ENCODE results near the gene BHLHA15.

Gene BHLHA15

GRCh38 chr7:98251601-98252424, 40.6 kb downstream of the BHLHA15 start, which contains the start of gene TECPR1:
Gene TECPR1 (minus strand): TSS chr7:98252232. CDS start chr7:98246146, 6,086 bp downstream.
- H3K27ac Mint-ChIP-seq = peak within 1 kb of the TSS; percentile 97

GRCh38 chr7:98252425-98253054, 41.3 kb downstream of the BHLHA15 start:
- Mint-ChIP-seq H3K4me1 (ENCODE audit: low read depth) (peaks cover 60% of the 10 kb centered on the region), H3K36me3 (ENCODE audit: low read depth) (peaks cover 56% of the 10 kb centered on the region), H3K4me3 (peak overlapping the region; percentile 98), H3K27ac (peak overlapping the region; percentile 97), H3K9me3 (no peaks in the 10 kb centered on the region), H3K27me3 (no peaks in the 10 kb centered on the region)
- no peak for DNase-seq

More at GRCh38 chr7:98251601-98252424, 40.6 kb downstream of the BHLHA15 start, which contains the start of gene TECPR1:
- Mint-ChIP-seq H3K4me1 (ENCODE audit: low read depth) (peaks cover 64% of the 10 kb centered on the region), H3K9me3 (no peaks in the 10 kb centered on the region), H3K27me3 (no peaks in the 10 kb centered on the region), H3K4me3 (peak within 1 kb of the TSS; percentile 98), H3K36me3 (ENCODE audit: low read depth) (peaks cover 53% of the 10 kb centered on the region)
- DNase-seq = peak; percentile 92

GRCh38 chr7:98254516-98254915, 43.3 kb downstream of the BHLHA15 start:
- no peak for DNase-seq
- H3K36me3 Mint-ChIP-seq (ENCODE audit: low read depth) = peaks cover 56% of the 10 kb centered on the region
- peak overlapping the region; percentile 87 for H3K27ac Mint-ChIP-seq
- H3K4me3 Mint-ChIP-seq = no peak overlapping the region
- H3K9me3 Mint-ChIP-seq = no peaks in the 10 kb centered on the region
- H3K4me1 Mint-ChIP-seq (ENCODE audit: low read depth) = peaks cover 46% of the 10 kb centered on the region
- H3K27me3 Mint-ChIP-seq = no peaks in the 10 kb centered on the region

GRCh38 chr7:98254951-98255610, 43.8 kb downstream of the BHLHA15 start:
- H3K4me1 Mint-ChIP-seq (ENCODE audit: low read depth) = peaks cover 41% of the 10 kb centered on the region
- DNase-seq = no peak
- no peak overlapping the region for H3K4me3 Mint-ChIP-seq
- peak overlapping the region; percentile 87 for H3K27ac Mint-ChIP-seq
- no peaks in the 10 kb centered on the region for H3K27me3 Mint-ChIP-seq
- H3K36me3 Mint-ChIP-seq (ENCODE audit: low read depth) = peaks cover 55% of the 10 kb centered on the region
- no peaks in the 10 kb centered on the region for H3K9me3 Mint-ChIP-seq

GRCh38 chr7:98256431-98256830, 45.2 kb downstream of the BHLHA15 start:
- Mint-ChIP-seq H3K27ac (peak overlapping the region; percentile 52), H3K9me3 (no peaks in the 10 kb centered on the region), H3K4me3 (no peak overlapping the region), H3K27me3 (no peaks in the 10 kb centered on the region), H3K4me1 (ENCODE audit: low read depth) (peaks cover 29% of the 10 kb centered on the region), H3K36me3 (ENCODE audit: low read depth) (peaks cover 62% of the 10 kb centered on the region)
- DNase-seq = no peak

- no peak overlapping the region for H3K4me3 Mint-ChIP-seq
- H3K4me1 Mint-ChIP-seq (ENCODE audit: low read depth) = peaks cover 24% of the 10 kb centered on the region
- H3K27me3 Mint-ChIP-seq = no peaks in the 10 kb centered on the region
- no peaks in the 10 kb centered on the region for H3K9me3 Mint-ChIP-seq
- no peak for DNase-seq
- no peak overlapping the region for H3K27ac Mint-ChIP-seq
- H3K36me3 Mint-ChIP-seq (ENCODE audit: low read depth) = peaks cover 64% of the 10 kb centered on the region
Measured at GRCh38 chr7:98257701-98258100, 46.5 kb downstream of the BHLHA15 start.

Measured in activated T-cell treated with anti-CD3 and anti-CD28 coated beads, Interleukin-2, amount 50 U/mL, for 24 hours (primary cell).